Transverse colon (tissue), 4 donors: Measurements from ENCODE around the gene MYH9. TPM values are rescaled to one million over a fixed set of nuclear protein-coding genes. Genes with fewer than 3 reads are reported as not detected.

Experiments
- DNase-seq: peaks from one replicate; pipeline ENCODE4 v3.0.0-alpha.2; 2019
- H3K27ac ChIP-seq, 4 donors: fragments of 200-600 bp; sonication (generic); 2 replicates each; pipeline ENCODE4 v1.5.1; 2016 to 2018; ENCODE audit warnings: inconsistent platforms in 4 of 4
- H3K27me3 ChIP-seq: fragments of 200-600 bp; sonication (generic); 2 replicates; pipeline ENCODE4 v1.5.1; 2017; ENCODE audit warnings: inconsistent platforms
- H3K36me3 ChIP-seq, 4 donors: fragments of 200-600 bp; sonication (generic); 2 replicates each; pipeline ENCODE4 v1.5.1; 2017 to 2019; ENCODE audit warnings: inconsistent platforms in 4 of 4
- H3K4me1 ChIP-seq, 4 donors: fragments of 200-600 bp; sonication (generic); 2 replicates each; pipeline ENCODE4 v1.5.1; 2017 to 2020; ENCODE audit warnings: inconsistent platforms in 4 of 4
- H3K4me3 ChIP-seq, 4 donors: fragments of 200-600 bp; sonication (generic); 1 replicate in 1 of 4; 2 replicates in 3 of 4; pipeline versions ENCODE4 v1.5.1 to v1.6.1; 2017 to 2019; ENCODE audit warnings: inconsistent platforms in 4 of 4
- H3K9me3 ChIP-seq, 2 donors: fragments of 200-600 bp; sonication (generic); 2 replicates each; pipeline ENCODE4 v1.5.1; 2017 to 2019; ENCODE audit warnings: inconsistent platforms in 2 of 2
- EP300 ChIP-seq: sonication (generic); formaldehyde crosslinking; IDR thresholded peaks from one replicate; pipeline ENCODE4 v1.6.1; 2017; ENCODE audit warnings: antibody characterized with exemption, low read depth
- POLR2A ChIP-seq: fragments of 450-650 bp; IDR thresholded peaks from one replicate; pipeline ENCODE4 v1.6.1; 2016; ENCODE audit warnings: antibody characterized with exemption, mild to moderate bottlenecking, moderate library complexity
- POLR2AphosphoS5 ChIP-seq, 3 donors: sonication (generic); formaldehyde crosslinking; IDR thresholded peaks; one replicate each; pipeline ENCODE4 v1.6.1; 2016; ENCODE audit warnings: antibody characterized with exemption in 3 of 3
- WGBS, 2 donors: methylation state at CpG; one replicate each; pipeline ENCODE4 v1.1.5; 2018; ENCODE audit warnings: low coverage in 1 of 2; 5-methylcytosine and 5-hydroxymethylcytosine counted together
- in situ Hi-C, 4 donors: fragments of 200-750 bp; cut with MboI; loops; one replicate each; pipeline versions ENCODE4 v1.15.0 to v1.15.1; 2017; ENCODE audit warnings: low sequenced_read_pairs in 3 of 4, low pct_ligation_motif_present in 1 of 4, low pct_unique_long_range_greater_than_20kb in 1 of 4
- intact Hi-C: fragments of 100-400 bp; cut with DNase I; formaldehyde crosslinking; loops from one replicate; pipeline ENCODE4 v1.15.1; 2023; ENCODE audit warnings: low total_unique reads
- total RNA-seq, 4 donors: library from RNA; depleted of rRNA; stranded (reverse); fragments of >200 nt; gene quantifications; one replicate each; pipeline ENCODE4 v1.1.0, GENCODE V29; 2016
- TF ChIP-seq, protein P1 (sequence below), 5 experiments: fragments of 200-600 bp in 3 of 5; fragments of 450-650 bp in 2 of 5; sonication (generic) in 3 of 5; IDR thresholded peaks; 1 replicate in 2 of 5; 2 replicates in 3 of 5; pipeline ENCODE4 v1.5.1; 2016 to 2017; ENCODE audit warnings: antibody characterized with exemption in 5 of 5, inconsistent platforms in 3 of 5, mild to moderate bottlenecking in 2 of 5, moderate library complexity in 1 of 5

The MYH9 gene
- total RNA-seq, 4 donors from 2014 or later = 385 to 511 (median 460) TPM

DNA sequence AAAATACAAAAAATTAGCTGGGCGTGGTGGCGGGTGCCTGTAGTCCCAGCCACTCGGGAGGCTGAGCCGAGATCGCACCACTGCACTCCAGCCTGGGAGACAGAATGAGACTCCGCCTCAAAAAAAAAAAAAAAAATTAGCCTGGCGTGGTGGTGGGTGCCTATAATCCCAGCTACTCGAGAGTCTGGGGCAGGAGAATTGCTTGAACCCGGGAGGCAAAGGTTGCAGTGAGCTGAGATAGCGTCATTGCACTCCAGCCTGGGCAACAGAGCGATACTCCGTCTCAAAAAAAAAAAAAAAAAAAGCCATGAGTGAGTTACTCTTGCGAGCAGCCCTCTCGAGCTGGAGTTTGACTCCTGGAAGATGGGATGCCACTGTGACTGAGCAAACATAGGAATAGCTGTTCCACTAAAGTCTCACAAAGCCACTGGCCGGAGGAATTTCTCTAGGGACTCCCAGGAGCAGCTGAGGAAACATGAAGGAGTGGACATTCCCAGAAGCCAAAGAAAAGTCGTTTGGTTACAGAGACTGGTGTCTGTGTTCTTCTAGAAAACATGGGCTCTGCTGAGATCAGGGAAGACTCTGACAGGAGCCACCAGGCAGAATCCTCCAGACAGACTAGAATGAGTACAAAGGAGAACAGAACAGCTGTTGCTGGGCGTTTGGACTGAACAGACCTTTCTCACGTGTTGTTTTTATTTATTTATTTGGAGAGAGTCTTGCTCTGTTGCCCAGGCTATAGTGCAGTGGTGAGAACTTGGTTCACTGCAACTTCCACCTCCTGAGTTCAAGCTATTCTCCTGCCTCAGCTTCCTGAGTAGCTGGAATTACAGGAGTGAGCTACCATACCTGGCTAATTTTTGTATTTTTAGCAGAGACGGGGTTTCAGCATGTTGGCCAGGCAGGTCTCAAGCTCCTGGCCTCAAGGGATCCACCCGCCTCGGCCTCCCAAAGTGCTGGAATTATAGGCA lies 32.4 kb upstream of the MYH9 start:
- TF ChIP-seq EP300 (no peak), POLR2A (no peak), POLR2AphosphoS5 (IDR thresholded peaks at IDR 0.05) (no peak)
- TF ChIP-seq, protein P1, sequence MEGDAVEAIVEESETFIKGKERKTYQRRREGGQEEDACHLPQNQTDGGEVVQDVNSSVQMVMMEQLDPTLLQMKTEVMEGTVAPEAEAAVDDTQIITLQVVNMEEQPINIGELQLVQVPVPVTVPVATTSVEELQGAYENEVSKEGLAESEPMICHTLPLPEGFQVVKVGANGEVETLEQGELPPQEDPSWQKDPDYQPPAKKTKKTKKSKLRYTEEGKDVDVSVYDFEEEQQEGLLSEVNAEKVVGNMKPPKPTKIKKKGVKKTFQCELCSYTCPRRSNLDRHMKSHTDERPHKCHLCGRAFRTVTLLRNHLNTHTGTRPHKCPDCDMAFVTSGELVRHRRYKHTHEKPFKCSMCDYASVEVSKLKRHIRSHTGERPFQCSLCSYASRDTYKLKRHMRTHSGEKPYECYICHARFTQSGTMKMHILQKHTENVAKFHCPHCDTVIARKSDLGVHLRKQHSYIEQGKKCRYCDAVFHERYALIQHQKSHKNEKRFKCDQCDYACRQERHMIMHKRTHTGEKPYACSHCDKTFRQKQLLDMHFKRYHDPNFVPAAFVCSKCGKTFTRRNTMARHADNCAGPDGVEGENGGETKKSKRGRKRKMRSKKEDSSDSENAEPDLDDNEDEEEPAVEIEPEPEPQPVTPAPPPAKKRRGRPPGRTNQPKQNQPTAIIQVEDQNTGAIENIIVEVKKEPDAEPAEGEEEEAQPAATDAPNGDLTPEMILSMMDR (IDR thresholded peaks at IDR 0.05) = no peak
- peak; percentile 36 for DNase-seq
- Histone ChIP-seq H3K36me3 (no peaks in the 10 kb centered on the region), H3K27ac (peak overlapping the region; percentile 80 to 91 (median 86)), H3K27me3 (no peaks in the 10 kb centered on the region), H3K4me3 (peak overlapping the region in 3 of 4 donors; percentile 13 to 30 (median 24)), H3K4me1 (peaks cover 26 to 57% (median 33%) of the 10 kb centered on the region in 4 donors), H3K9me3 (no peaks in the 10 kb centered on the region)
- 38 to 39% methylated on average over 10 to 21 of the region's 21 CpGs for WGBS, 2 donors
- intact Hi-C loops = no loop called here
- in situ Hi-C loops = no loop called here

DNA sequence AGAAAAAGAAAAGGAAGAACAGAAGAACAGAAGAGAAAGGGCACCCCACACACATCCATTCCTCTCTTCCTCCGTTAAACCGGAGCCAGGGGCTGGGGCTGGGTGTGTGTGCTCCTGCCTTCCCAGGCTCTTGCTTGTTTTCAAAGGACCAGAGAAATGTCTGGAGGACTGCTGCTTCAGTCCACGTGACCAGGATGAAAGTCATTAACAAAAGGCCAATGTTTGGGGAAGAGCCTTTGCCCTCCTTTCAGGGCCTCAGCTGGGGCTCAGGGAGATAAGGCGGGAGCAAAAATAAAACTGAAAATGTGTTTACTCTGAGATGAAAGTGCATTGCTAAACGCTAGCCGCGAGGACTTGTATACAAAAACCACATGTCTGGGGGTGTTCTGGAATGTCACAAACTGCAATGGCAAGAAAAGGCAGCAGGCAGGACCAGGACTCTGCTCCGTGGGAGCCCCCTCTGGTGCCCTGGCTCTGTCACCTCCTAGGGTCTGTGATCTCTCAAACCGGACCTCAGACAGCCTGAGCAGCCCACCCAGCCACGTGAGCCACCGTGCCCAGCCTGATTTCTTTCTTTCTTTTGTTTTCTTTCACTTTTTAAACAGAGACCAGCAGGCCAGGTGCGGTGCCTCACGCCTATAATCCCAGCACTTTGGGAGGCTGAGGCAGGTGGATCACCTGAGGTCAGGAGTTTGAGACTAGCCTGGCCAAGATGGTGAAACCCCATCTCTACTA lies 31.6 kb upstream of the MYH9 start:
- peak; percentile 67 for DNase-seq
- Histone ChIP-seq H3K27ac (peak overlapping the region; percentile 80 to 91 (median 86)), H3K4me3 (peak overlapping the region in 3 of 4 donors; percentile 13 to 30 (median 24)), H3K4me1 (peaks cover 26 to 53% (median 33%) of the 10 kb centered on the region in 4 donors), H3K9me3 (no peaks in the 10 kb centered on the region), H3K36me3 (no peaks in the 10 kb centered on the region), H3K27me3 (no peaks in the 10 kb centered on the region)
- WGBS, 2 donors = 4 to 11% methylated on average over 9 to 13 of the region's 13 CpGs
- TF ChIP-seq POLR2A (no peak), EP300 (no peak), POLR2AphosphoS5 (IDR thresholded peaks at IDR 0.05) (peak; percentile 43 to 75 (median 56))
- TF ChIP-seq, protein P1 (IDR thresholded peaks at IDR 0.05) = peak in 1 of 5 experiments; percentile 6
- intact Hi-C loops (no loop called here), in situ Hi-C loops (no loop called here)

DNA sequence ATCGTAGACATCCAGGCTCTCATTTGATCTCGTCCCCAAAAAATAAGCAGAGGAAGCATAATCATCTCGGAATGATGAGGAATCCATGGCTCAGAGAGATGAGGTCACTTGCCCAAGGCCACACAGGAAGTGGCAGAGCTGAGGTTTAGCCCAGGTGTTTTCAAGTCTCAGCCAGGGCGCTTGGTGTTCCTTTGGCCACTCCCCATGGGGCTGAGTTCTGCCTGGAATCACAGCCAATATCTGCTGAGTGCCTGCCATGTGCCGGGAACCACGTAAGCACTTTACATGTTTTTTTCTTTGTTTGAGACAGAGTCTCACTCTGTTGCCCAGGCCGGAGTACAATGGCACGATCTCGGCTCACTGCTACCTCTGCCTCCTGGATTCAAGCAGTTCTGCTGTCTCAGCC lies 29.5 kb upstream of the MYH9 start:
- 44 to 45% methylated on average over 6 to 9 of the region's 9 CpGs for WGBS, 2 donors
- intact Hi-C loops (no loop called here), in situ Hi-C loops (no loop called here)
- Histone ChIP-seq H3K36me3 (no peaks in the 10 kb centered on the region), H3K9me3 (no peaks in the 10 kb centered on the region), H3K4me3 (no peak overlapping the region), H3K27ac (peak overlapping the region; percentile 70 to 91 (median 83)), H3K4me1 (peaks cover 26 to 43% (median 33%) of the 10 kb centered on the region in 4 donors), H3K27me3 (no peaks in the 10 kb centered on the region)
- TF ChIP-seq POLR2AphosphoS5 (IDR thresholded peaks at IDR 0.05) = peak in 2 of 3 donors; percentile 21 to 48
- no peak for TF ChIP-seq EP300
- TF ChIP-seq POLR2A = no peak
- DNase-seq = peak; percentile 82

DNA sequence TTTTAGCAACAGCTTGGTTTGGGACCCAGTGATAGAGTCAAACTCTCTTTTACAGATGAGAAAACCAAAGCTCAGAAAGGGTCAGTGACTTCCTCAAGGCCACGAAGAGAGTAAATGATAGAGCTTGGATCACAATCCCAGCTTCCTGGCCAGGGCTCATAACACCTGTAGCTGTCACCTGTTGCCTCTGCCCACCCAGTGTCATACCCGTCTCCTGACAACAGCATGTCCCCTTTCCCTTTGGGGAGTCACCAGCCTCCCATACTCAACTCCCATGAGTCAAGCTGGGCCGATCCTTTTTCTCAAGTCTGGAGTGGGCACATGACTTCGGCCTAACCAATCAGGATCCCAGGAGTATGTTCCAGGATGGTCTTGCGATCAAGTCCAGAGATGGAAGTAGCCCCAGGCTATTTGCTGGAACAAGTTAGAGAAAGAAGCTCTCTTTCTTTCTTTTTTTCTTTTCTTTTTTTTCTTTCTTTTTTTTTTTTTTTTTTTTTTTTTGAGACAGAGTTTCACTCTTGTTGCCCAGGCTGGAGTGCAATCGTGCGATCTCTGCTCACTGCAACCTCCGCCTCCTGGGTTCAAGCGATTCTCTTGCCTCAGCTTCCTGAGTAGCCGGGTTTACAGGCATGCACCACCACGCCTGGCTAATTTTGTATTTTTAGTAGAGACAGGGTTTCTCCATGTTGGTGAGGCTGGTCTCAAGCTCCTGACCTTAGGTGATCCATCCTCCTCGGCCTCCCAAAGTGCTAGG lies 27.8 kb upstream of the MYH9 start:
- no peaks in the 10 kb centered on the region for H3K9me3 ChIP-seq
- no peaks in the 10 kb centered on the region for H3K27me3 ChIP-seq
- peaks cover 27 to 48% (median 38%) of the 10 kb centered on the region in 4 donors for H3K4me1 ChIP-seq
- intact Hi-C loops = no loop called here
- 78 to 97% methylated on average over 9 to 12 of the region's 12 CpGs for WGBS, 2 donors
- in situ Hi-C loops = no loop called here
- no peak for TF ChIP-seq POLR2A
- TF ChIP-seq, protein P1 (IDR thresholded peaks at IDR 0.05) = no peak
- TF ChIP-seq EP300 = no peak
- no peak for TF ChIP-seq POLR2AphosphoS5 (IDR thresholded peaks at IDR 0.05)
- H3K36me3 ChIP-seq = no peaks in the 10 kb centered on the region
- no peak overlapping the region for H3K27ac ChIP-seq
- no peak for DNase-seq
- H3K4me3 ChIP-seq = no peak overlapping the region
